ENCODE measurements around the gene SLC9A8.

The SLC9A8 gene

DNA sequence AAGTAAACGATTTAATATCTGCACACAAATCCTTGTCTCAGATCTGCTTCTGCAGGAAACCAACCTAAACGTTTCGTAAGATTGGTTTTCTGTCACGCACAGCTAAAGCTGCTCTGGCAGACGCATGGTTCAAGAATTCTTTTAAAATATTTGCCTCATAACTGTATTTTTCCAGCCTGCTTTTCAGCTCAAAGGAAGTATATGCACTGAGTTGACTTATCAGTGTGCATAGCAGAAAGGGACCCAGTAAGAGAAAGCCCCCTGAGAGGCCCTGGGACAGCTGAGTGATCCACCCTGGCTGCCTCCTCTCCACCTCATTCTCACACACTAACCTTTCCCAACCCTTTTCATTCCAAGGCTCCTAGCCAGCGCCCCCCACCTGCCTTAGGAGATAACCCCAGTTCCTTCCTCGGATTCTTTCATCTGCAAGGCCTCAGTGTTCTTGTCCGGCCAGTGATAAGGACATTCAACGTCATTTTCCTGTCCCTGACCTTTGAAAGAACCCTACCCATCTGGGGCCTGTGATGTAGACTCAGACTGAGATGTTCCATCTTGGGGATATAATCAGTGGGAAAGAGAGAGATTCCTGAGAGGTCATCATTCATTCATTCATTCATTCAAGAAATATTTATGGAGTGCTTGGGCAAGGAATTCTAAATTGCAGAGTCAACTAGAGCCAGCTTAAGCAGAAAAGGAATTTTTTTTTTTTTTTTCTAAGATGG lies 22.4 kb upstream of the SLC9A8 start:
- no peak for DNase-seq (ENCODE audit: low read depth)
- TF ChIP-seq, protein P1, sequence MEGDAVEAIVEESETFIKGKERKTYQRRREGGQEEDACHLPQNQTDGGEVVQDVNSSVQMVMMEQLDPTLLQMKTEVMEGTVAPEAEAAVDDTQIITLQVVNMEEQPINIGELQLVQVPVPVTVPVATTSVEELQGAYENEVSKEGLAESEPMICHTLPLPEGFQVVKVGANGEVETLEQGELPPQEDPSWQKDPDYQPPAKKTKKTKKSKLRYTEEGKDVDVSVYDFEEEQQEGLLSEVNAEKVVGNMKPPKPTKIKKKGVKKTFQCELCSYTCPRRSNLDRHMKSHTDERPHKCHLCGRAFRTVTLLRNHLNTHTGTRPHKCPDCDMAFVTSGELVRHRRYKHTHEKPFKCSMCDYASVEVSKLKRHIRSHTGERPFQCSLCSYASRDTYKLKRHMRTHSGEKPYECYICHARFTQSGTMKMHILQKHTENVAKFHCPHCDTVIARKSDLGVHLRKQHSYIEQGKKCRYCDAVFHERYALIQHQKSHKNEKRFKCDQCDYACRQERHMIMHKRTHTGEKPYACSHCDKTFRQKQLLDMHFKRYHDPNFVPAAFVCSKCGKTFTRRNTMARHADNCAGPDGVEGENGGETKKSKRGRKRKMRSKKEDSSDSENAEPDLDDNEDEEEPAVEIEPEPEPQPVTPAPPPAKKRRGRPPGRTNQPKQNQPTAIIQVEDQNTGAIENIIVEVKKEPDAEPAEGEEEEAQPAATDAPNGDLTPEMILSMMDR (IDR thresholded peaks at IDR 0.05; ENCODE audit: control insufficient read depth, extremely low read depth, insufficient read depth): no peak

DNA sequence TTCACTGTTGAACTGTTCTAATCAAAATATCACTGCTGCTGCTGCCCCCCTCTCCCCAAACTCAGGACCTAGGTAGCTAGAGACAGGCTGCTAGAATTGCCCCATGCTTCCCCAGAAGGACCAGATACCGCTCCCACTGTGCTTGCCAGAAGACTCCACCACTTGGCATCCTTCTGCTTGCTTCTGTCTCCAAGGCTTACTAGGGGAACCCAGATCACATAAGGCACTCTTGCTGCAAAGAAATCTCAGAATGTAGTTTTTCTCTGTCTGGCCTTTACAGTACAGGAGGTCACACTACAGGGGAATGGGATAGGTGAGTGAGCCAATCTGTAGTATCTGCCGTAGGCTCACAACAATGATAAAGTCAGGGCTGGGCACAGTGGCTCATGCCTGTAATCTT lies 21.5 kb upstream of the SLC9A8 start:
- TF ChIP-seq, protein P1 (IDR thresholded peaks at IDR 0.05; ENCODE audit: control insufficient read depth, extremely low read depth, insufficient read depth): no peak
- H3K4me3 ChIP-seq (ENCODE audit: low read depth, low read length): no peak overlapping the region
- DNase-seq (ENCODE audit: low read depth): no peak

More for the DNA sequence above, 22.4 kb upstream of the SLC9A8 start:
- no peak overlapping the region for H3K4me3 ChIP-seq (ENCODE audit: low read depth, low read length)

DNA sequence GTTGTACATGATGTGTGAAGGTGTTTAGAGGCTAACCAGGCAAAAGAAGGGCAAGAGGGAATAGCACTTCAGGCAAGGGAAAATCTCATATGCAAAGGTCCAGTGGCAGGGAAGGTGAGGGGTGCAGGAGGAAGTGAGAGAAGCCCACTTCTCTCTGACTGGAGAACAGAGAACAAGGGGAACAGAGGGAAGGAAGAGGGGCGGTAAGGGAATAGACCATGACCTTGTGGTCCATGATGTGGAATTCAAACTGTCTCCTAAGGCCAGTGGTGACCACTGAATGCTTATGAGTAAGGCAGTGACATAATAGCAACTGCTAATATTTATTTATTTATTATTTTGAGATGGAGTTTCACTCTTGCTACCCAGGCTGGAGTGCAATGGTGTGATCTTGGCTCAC lies 20.6 kb upstream of the SLC9A8 start:
- TF ChIP-seq, protein P1 (IDR thresholded peaks at IDR 0.05; ENCODE audit: control insufficient read depth, extremely low read depth, insufficient read depth): no peak
- no peak overlapping the region for H3K4me3 ChIP-seq (ENCODE audit: low read depth, low read length)
- DNase-seq (ENCODE audit: low read depth): no peak

DNA sequence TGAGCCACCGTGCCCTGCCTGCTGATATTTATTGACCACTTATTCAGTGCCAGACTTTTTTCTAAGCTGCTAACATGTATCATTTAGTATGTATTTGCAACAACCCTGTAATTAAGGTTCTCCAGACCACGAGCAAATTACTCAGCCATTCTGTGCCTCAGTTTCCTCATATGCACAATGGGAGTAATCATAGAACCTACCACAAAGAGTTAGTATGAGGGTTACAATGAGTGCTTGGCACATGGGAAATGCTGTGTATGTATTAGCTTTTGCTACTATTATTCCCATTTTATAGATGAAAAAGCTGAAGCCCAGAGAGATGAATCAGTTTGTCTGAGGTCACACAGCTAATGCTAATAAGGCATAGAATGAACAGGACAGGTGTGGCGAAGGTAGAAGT lies 20.0 kb upstream of the SLC9A8 start:
- H3K4me3 ChIP-seq (ENCODE audit: low read depth, low read length): no peak overlapping the region
- TF ChIP-seq, protein P1 (IDR thresholded peaks at IDR 0.05; ENCODE audit: control insufficient read depth, extremely low read depth, insufficient read depth): no peak
- DNase-seq (ENCODE audit: low read depth): no peak

DNA sequence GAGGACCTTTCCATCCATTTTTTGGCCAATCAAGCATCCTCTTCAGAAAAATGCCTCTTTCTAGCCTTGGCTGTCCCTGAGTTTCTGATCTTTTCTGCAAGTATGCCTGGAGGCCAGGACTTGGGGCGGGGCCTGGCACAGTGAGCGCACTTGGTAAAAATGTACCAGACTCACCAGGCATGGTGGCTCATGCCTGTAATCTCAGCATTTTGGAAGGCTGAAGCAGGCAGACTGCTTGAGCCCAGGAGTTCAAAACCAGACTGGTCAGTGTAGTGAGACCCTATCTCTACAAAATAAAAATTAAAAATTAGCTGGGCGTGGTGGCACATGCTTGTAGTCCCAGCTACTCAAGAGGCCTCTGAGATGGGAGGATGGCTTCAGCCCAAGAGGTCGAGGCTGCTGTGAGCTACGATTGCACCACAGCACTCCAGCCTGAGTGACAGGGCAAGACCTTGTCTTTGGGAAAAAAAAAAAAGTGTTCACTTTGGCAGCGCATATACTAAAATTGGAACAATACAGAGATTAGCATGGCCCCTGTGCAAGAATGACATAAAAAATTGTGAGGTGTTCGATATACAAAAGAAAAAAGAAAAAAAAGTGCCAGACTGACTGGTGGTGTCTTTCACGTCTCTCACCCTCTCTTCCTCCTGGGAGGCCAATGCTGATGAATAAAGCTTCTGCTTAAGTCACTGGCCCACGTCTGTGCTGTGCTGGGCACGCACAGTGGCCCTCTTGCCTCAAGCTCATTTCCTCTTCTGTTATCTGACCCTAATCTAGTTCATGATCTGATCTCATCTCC lies 18.1 kb upstream of the SLC9A8 start:
- TF ChIP-seq, protein P1 (IDR thresholded peaks at IDR 0.05; ENCODE audit: control insufficient read depth, extremely low read depth, insufficient read depth): no peak
- no peak for DNase-seq (ENCODE audit: low read depth)
- no peak overlapping the region for H3K4me3 ChIP-seq (ENCODE audit: low read depth, low read length)

DNA sequence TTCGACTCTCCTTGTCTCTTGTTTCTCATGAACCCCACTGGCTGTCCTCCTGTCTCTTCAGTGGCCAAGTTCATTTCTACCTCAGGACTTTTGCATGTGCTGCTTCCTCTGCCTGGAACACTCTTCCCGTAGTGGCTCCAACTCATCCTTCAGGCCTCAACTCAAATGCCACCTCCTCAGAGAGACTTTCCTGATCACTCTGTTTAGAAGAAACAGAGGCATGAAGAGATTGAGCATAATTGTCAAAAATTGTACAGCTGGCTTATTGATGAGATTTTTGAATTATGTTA lies 17.5 kb upstream of the SLC9A8 start:
- no peak for DNase-seq (ENCODE audit: low read depth)
- TF ChIP-seq, protein P1 (IDR thresholded peaks at IDR 0.05; ENCODE audit: control insufficient read depth, extremely low read depth, insufficient read depth): no peak
- no peak overlapping the region for H3K4me3 ChIP-seq (ENCODE audit: low read depth, low read length)

All from LNCaP clone FGC (cell line).